Inflammatory macrophage treated with lipopolysaccharide for 1 hour (primary cell): ENCODE data around the gene PRKCB.
"Not testable (repeated sequence)": the region's sequence is repeated elsewhere in the genome, so short reads cannot be mapped to it uniquely, and the experiment has no call there.

Source experiments
- DNase-seq, 2 donors: peaks; one replicate each; pipeline ENCODE4 v3.0.0-alpha.2; 2020 to 2022

The PRKCB gene

GRCh38 chr16:23902748-23903414 is 67.1 kb downstream of the PRKCB start:
- no peak for DNase-seq

GRCh38 chr16:23905027-23905426 is 69.2 kb downstream of the PRKCB start:
- no peak for DNase-seq

- DNase-seq: no peak
Observed at GRCh38 chr16:23907457-23907902, 71.7 kb downstream of the PRKCB start.

GRCh38 chr16:23907903-23908302 is 72.1 kb downstream of the PRKCB start:
- DNase-seq: no peak

GRCh38 chr16:23908790-23909189 is 73.0 kb downstream of the PRKCB start:
- no peak for DNase-seq

- DNase-seq: no peak
Observed at GRCh38 chr16:23909792-23910418, 74.1 kb downstream of the PRKCB start.

- no peak for DNase-seq
Observed at GRCh38 chr16:23914946-23915530, 79.3 kb downstream of the PRKCB start.

GRCh38 chr16:23916552-23916951 is 80.8 kb downstream of the PRKCB start:
- not testable (repeated sequence) for DNase-seq

- DNase-seq: no peak
Observed at GRCh38 chr16:23917621-23918020, 81.8 kb downstream of the PRKCB start.

- peak in 1 of 2 donors; percentile 31 for DNase-seq
Observed at GRCh38 chr16:23920446-23920845, 84.7 kb downstream of the PRKCB start.

- DNase-seq: peak in 1 of 2 donors; percentile 19
Observed at GRCh38 chr16:23920899-23921298, 85.1 kb downstream of the PRKCB start.

- DNase-seq: no peak
Observed at GRCh38 chr16:23922406-23922805, 86.6 kb downstream of the PRKCB start.

GRCh38 chr16:23924128-23924527 is 88.3 kb downstream of the PRKCB start:
- DNase-seq: peak; percentile 54 to 60

- no peak for DNase-seq
Observed at GRCh38 chr16:23927796-23928195, 92.0 kb downstream of the PRKCB start.

- no peak for DNase-seq
Observed at GRCh38 chr16:23929237-23929636, 93.5 kb downstream of the PRKCB start.

GRCh38 chr16:23929856-23930255 is 94.1 kb downstream of the PRKCB start:
- DNase-seq: no peak

GRCh38 chr16:23930791-23931190 is 95.0 kb downstream of the PRKCB start:
- DNase-seq: no peak

GRCh38 chr16:23931199-23931598 is 95.4 kb downstream of the PRKCB start:
- DNase-seq: no peak

GRCh38 chr16:23933650-23934049 is 97.9 kb downstream of the PRKCB start:
- not testable (repeated sequence) for DNase-seq

- no peak for DNase-seq
Observed at GRCh38 chr16:23934610-23935236, 98.9 kb downstream of the PRKCB start.

- no peak for DNase-seq
Observed at GRCh38 chr16:23940111-23940510, 104.3 kb downstream of the PRKCB start.

- no peak for DNase-seq
Observed at GRCh38 chr16:23941025-23941424, 105.2 kb downstream of the PRKCB start.

- DNase-seq: no peak
Observed at GRCh38 chr16:23941963-23942564, 106.3 kb downstream of the PRKCB start.
